Measurements from ENCODE around the gene GHR. TPM values are rescaled to one million over a fixed set of nuclear protein-coding genes. Genes with fewer than 3 reads are reported as not detected.

GHR gene
- total and polyA plus RNA-seq, 2 donors (not counting 3 experiments of a cell fraction or from before 2014, with no cell fraction given), result 0.27 to 0.28 TPM

- Histone ChIP-seq H3K4me3 (replicated peaks in 1 of 3; ENCODE audit: insufficient read depth in 1 of 3, low read depth in 1 of 3, low read length in 3 of 3) (no peak overlapping the region), H3K9ac (replicated peaks; ENCODE audit: extremely low read depth, insufficient read depth, low read length) (no peak overlapping the region), H3K9me3 (replicated peaks; ENCODE audit: control insufficient read depth, insufficient read depth, low read length) (no peaks in the 10 kb centered on the region), H3K79me2 (ENCODE audit: control insufficient read depth, insufficient read depth, low read length) (no peaks in the 10 kb centered on the region), H2AFZ (ENCODE audit: low read depth, low read length) (no peak overlapping the region), H3K9me1 (replicated peaks; ENCODE audit: control insufficient read depth, extremely low read depth, insufficient read depth, low read length) (no peaks in the 10 kb centered on the region), H4K20me1 (replicated peaks; ENCODE audit: control insufficient read depth, extremely low read depth, insufficient read depth, low read length) (no peaks in the 10 kb centered on the region), H3K27ac (ENCODE audit: insufficient read depth, low read depth, low read length) (no peak overlapping the region), H3K27me3 (ENCODE audit: control insufficient read depth in 2 of 2, insufficient read depth in 2 of 2, low read length in 2 of 2) (no peaks in the 10 kb centered on the region), H3K4me1 (ENCODE audit: control insufficient read depth, extremely low read depth, insufficient read depth, low read length) (no peaks in the 10 kb centered on the region), H3K4me2 (ENCODE audit: insufficient read depth, low read length) (no peak overlapping the region), H3K36me3 (ENCODE audit: control insufficient read depth in 2 of 2, extremely low read depth in 1 of 2, insufficient read depth in 2 of 2, low read length in 2 of 2) (no peaks in the 10 kb centered on the region)
- POLR2A ChIA-PET, result no interaction called here
- TF ChIP-seq, protein P1, sequence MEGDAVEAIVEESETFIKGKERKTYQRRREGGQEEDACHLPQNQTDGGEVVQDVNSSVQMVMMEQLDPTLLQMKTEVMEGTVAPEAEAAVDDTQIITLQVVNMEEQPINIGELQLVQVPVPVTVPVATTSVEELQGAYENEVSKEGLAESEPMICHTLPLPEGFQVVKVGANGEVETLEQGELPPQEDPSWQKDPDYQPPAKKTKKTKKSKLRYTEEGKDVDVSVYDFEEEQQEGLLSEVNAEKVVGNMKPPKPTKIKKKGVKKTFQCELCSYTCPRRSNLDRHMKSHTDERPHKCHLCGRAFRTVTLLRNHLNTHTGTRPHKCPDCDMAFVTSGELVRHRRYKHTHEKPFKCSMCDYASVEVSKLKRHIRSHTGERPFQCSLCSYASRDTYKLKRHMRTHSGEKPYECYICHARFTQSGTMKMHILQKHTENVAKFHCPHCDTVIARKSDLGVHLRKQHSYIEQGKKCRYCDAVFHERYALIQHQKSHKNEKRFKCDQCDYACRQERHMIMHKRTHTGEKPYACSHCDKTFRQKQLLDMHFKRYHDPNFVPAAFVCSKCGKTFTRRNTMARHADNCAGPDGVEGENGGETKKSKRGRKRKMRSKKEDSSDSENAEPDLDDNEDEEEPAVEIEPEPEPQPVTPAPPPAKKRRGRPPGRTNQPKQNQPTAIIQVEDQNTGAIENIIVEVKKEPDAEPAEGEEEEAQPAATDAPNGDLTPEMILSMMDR (IDR thresholded peaks at IDR 0.05; ENCODE audit: extremely low read depth in 1 of 2, insufficient read depth in 1 of 2, low read depth in 1 of 2, low read length in 2 of 2), result no peak
- no peak for TF ChIP-seq EZH2 (IDR thresholded peaks at IDR 0.05; ENCODE audit: borderline replicate concordance, low read depth, low read length, severe bottlenecking)
- no peak for TF ChIP-seq MAX (IDR thresholded peaks at IDR 0.05; ENCODE audit: insufficient read depth, insufficient read length)
- no peak for TF ChIP-seq POLR2A (IDR thresholded peaks at IDR 0.05; ENCODE audit: low read depth, low read length)
- no peak for TF ChIP-seq POLR2AphosphoS5 (IDR thresholded peaks at IDR 0.05; ENCODE audit: insufficient read depth, low read depth, low read length)
- TF ChIP-seq GATA2 (IDR thresholded peaks at IDR 0.05; ENCODE audit: insufficient read depth, insufficient read length, low read depth, low read length), result no peak
- TF ChIP-seq FOS (IDR thresholded peaks at IDR 0.05; ENCODE audit: borderline replicate concordance, insufficient read depth, low read length), result no peak
- TF ChIP-seq JUN (IDR thresholded peaks at IDR 0.05; ENCODE audit: borderline replicate concordance, insufficient read depth, insufficient read length, low read depth), result no peak
- CTCF ChIA-PET, result interaction anchor here (2.6 kb wide), 1 partner anchor 17 kb away, joined by 16 read pairs; no protein-coding TSS in a partner anchor
- intact Hi-C loops (cut with micrococcal nuclease) (no loop called here), dilution Hi-C loops (cut with MboI; ENCODE audit: extremely low pct_ligation_motif_present, low sequenced_read_pairs) (no loop called here)
- FAIRE-seq (no peak), DNase-seq (ENCODE audit: low read depth, low spot score) (no peak)
- no TSS peak for BruUV-seq (replicated peaks)
Observed at GRCh38 chr5:42600441-42600840, 177.2 kb downstream of the GHR start.
